ENCODE results near the gene COX7B2. TPM values are rescaled to one million over a fixed set of nuclear protein-coding genes. Genes with fewer than 3 reads are reported as not detected.

Gene COX7B2
- total and polyA plus RNA-seq, 2 donors (not counting 1 experiment from before 2014, with no cell fraction given): not detected

- H3K9me3 ChIP-seq (ENCODE audit: control extremely low read depth in 1 of 3, control insufficient read depth in 2 of 3, insufficient read depth in 1 of 3, low read length in 2 of 3): peaks cover 0 to 1% (median 0%) of the 10 kb centered on the region in 3 donors
- H3K27me3 ChIP-seq (replicated peaks in 1 of 4; ENCODE audit: control extremely low read depth in 1 of 4, control insufficient read depth in 3 of 4, insufficient read depth in 4 of 4, low read length in 3 of 4): no peaks in the 10 kb centered on the region
- peaks cover 3% of the 10 kb centered on the region for H3K9me3 Mint-ChIP-seq (ENCODE audit: insufficient read depth)
- no peak overlapping the region for H3K9ac ChIP-seq (ENCODE audit: low read length)
- no peaks in the 10 kb centered on the region for H4K20me1 ChIP-seq (ENCODE audit: control insufficient read depth, insufficient read depth, low read length, poor library complexity, severe bottlenecking)
- H3K27me3 Mint-ChIP-seq: no peaks in the 10 kb centered on the region
- POLR2A ChIA-PET: no interaction called here
- H3K4me3 ChIP-seq (ENCODE audit: control extremely low read depth in 1 of 5, extremely low read depth in 1 of 5, insufficient read depth in 1 of 5, low read depth in 2 of 5, low read length in 4 of 5): no peak overlapping the region
- no peak overlapping the region for H2AFZ ChIP-seq (ENCODE audit: insufficient read depth, low read depth, low read length, poor library complexity, severe bottlenecking)
- H3K36me3 ChIP-seq (replicated peaks in 1 of 2; ENCODE audit: control extremely low read depth in 1 of 2, control insufficient read depth in 1 of 2, extremely low read depth in 1 of 2, insufficient read depth in 2 of 2, low read length in 1 of 2): no peaks in the 10 kb centered on the region
- intact Hi-C loops (cut with micrococcal nuclease): no loop called here
- H3K27ac Mint-ChIP-seq: no peak overlapping the region
- DNase-seq (no peak), ATAC-seq (ENCODE audit: low read depth) (no peak)
- CTCF ChIA-PET: no interaction called here
- H3K79me2 ChIP-seq (ENCODE audit: control insufficient read depth, insufficient read depth, low read length): no peaks in the 10 kb centered on the region
- H3K4me1 Mint-ChIP-seq: no peaks in the 10 kb centered on the region
- no peak overlapping the region for H3K27ac ChIP-seq (ENCODE audit: low read length in 2 of 2)
- no peak overlapping the region for H3K4me3 Mint-ChIP-seq
- H3K4me1 ChIP-seq (ENCODE audit: control insufficient read depth in 2 of 2, insufficient read depth in 2 of 2, low read length in 2 of 2): no peaks in the 10 kb centered on the region
- 40% methylated on average over 1 of the region's 2 CpGs for WGBS (ENCODE audit: insufficient coverage)
- TF ChIP-seq EZH2 (IDR thresholded peaks at IDR 0.05; ENCODE audit: borderline replicate concordance, insufficient read depth, low read depth, low read length, poor library complexity, severe bottlenecking): no peak
- no peak overlapping the region for H3K4me2 ChIP-seq (replicated peaks; ENCODE audit: low read depth, low read length, poor library complexity, severe bottlenecking)
Measured at GRCh38 chr4:46870411-46870810, 38.6 kb downstream of the COX7B2 start.

GRCh38 chr4:46856333-46856732 lies 52.7 kb downstream of the COX7B2 start:
- H3K4me1 Mint-ChIP-seq: no peaks in the 10 kb centered on the region
- Histone ChIP-seq H3K36me3 (replicated peaks in 1 of 2; ENCODE audit: control extremely low read depth in 1 of 2, control insufficient read depth in 1 of 2, extremely low read depth in 1 of 2, insufficient read depth in 2 of 2, low read length in 1 of 2) (no peaks in the 10 kb centered on the region), H3K9me3 (ENCODE audit: control extremely low read depth in 1 of 3, control insufficient read depth in 2 of 3, insufficient read depth in 1 of 3, low read length in 2 of 3) (no peaks in the 10 kb centered on the region), H3K79me2 (ENCODE audit: control insufficient read depth, insufficient read depth, low read length) (no peaks in the 10 kb centered on the region), H2AFZ (ENCODE audit: insufficient read depth, low read depth, low read length, poor library complexity, severe bottlenecking) (no peak overlapping the region), H3K4me3 (ENCODE audit: control extremely low read depth in 1 of 5, extremely low read depth in 1 of 5, insufficient read depth in 1 of 5, low read depth in 2 of 5, low read length in 4 of 5) (no peak overlapping the region), H3K4me1 (ENCODE audit: control insufficient read depth in 2 of 2, insufficient read depth in 2 of 2, low read length in 2 of 2) (no peaks in the 10 kb centered on the region), H4K20me1 (ENCODE audit: control insufficient read depth, insufficient read depth, low read length, poor library complexity, severe bottlenecking) (no peaks in the 10 kb centered on the region), H3K27me3 (replicated peaks in 1 of 4; ENCODE audit: control extremely low read depth in 1 of 4, control insufficient read depth in 3 of 4, insufficient read depth in 4 of 4, low read length in 3 of 4) (no peaks in the 10 kb centered on the region), H3K9ac (ENCODE audit: low read length) (no peak overlapping the region), H3K4me2 (replicated peaks; ENCODE audit: low read depth, low read length, poor library complexity, severe bottlenecking) (no peak overlapping the region), H3K27ac (ENCODE audit: low read length in 2 of 2) (no peak overlapping the region)
- ATAC-seq (ENCODE audit: low read depth) (no peak), DNase-seq (no peak)
- no peak overlapping the region for H3K27ac Mint-ChIP-seq
- intact Hi-C loops (cut with micrococcal nuclease): no loop called here
- H3K27me3 Mint-ChIP-seq: no peaks in the 10 kb centered on the region
- ChIA-PET CTCF (no interaction called here), POLR2A (no interaction called here)
- TF ChIP-seq CTCF (IDR thresholded peaks at IDR 0.05) (no peak), EZH2 (IDR thresholded peaks at IDR 0.05; ENCODE audit: borderline replicate concordance, insufficient read depth, low read depth, low read length, poor library complexity, severe bottlenecking) (no peak)
- H3K4me3 Mint-ChIP-seq: no peak overlapping the region
- H3K9me3 Mint-ChIP-seq (ENCODE audit: insufficient read depth): no peaks in the 10 kb centered on the region

All from B cell (primary cell).